Loucy (cell line): ENCODE data around the gene PALLD.

Experiments used
- H2AFZ ChIP-seq: fragments of 200-600 bp; sonication (generic); 2 replicates; pipeline ENCODE4 v1.6.0; 2016; ENCODE audit warnings: antibody characterized with exemption, mild to moderate bottlenecking, low read length, moderate library complexity
- H3F3A ChIP-seq: fragments of 200-600 bp; 2 replicates; pipeline ENCODE4 v1.6.0; 2016; ENCODE audit warnings: antibody characterized with exemption, low read depth, mild to moderate bottlenecking
- H3K27me3 ChIP-seq: fragments of 200-600 bp; sonication (generic); 2 replicates; pipeline ENCODE4 v1.6.1; 2014; ENCODE audit warnings: low read length, mild to moderate bottlenecking; ENCODE audit not compliant: insufficient read depth, poor library complexity, severe bottlenecking
- H3K36me3 ChIP-seq: fragments of 200-600 bp; sonication (generic); 2 replicates; pipeline ENCODE4 v1.6.1; 2016; ENCODE audit warnings: low read length; ENCODE audit not compliant: insufficient read depth
- H3K4me1 ChIP-seq: fragments of 200-600 bp; sonication (generic); 2 replicates; pipeline ENCODE4 v1.5.1; 2014; ENCODE audit warnings: low read length, mild to moderate bottlenecking; ENCODE audit not compliant: insufficient read depth, poor library complexity, severe bottlenecking
- H3K4me2 ChIP-seq: fragments of 200-600 bp; sonication (generic); 2 replicates; pipeline ENCODE4 v1.6.0; 2014; ENCODE audit warnings: antibody characterized with exemption, low read length, low read depth, mild to moderate bottlenecking; ENCODE audit not compliant: poor library complexity, severe bottlenecking
- H3K4me3 ChIP-seq: fragments of 200-600 bp; sonication (generic); 2 replicates; pipeline ENCODE4 v1.5.1; 2014; ENCODE audit warnings: low read length, mild to moderate bottlenecking, mixed read lengths; ENCODE audit not compliant: poor library complexity, severe bottlenecking
- H3K79me2 ChIP-seq: fragments of 200-600 bp; sonication (generic); 2 replicates; pipeline ENCODE4 v1.6.1; 2014; ENCODE audit warnings: low read length; ENCODE audit not compliant: insufficient read depth
- H3K9ac ChIP-seq: fragments of 200-600 bp; sonication (generic); 2 replicates; pipeline ENCODE4 v1.6.0; 2014; ENCODE audit warnings: mild to moderate bottlenecking, low read depth, low read length, moderate library complexity; ENCODE audit not compliant: poor library complexity, severe bottlenecking
- H3K9me2 ChIP-seq: fragments of 200-600 bp; sonication (generic); replicated peaks from 2 replicates; pipeline ENCODE4 v1.6.1; 2016; ENCODE audit warnings: low read depth, low read length, mixed read lengths
- H3K9me3 ChIP-seq: fragments of 200-600 bp; sonication (generic); 2 replicates; pipeline ENCODE4 v1.6.1; 2014; ENCODE audit warnings: mild to moderate bottlenecking, antibody characterized with exemption, low read length, low read depth; ENCODE audit not compliant: insufficient read depth
- H4K20me1 ChIP-seq: fragments of 200-600 bp; sonication (generic); 2 replicates; pipeline ENCODE4 v1.6.0; 2014; ENCODE audit warnings: antibody characterized with exemption, low read length, mild to moderate bottlenecking; ENCODE audit not compliant: insufficient read depth, poor library complexity, severe bottlenecking
- EZH2phosphoT487 ChIP-seq: fragments of 200-600 bp; IDR thresholded peaks from 2 replicates; pipeline ENCODE4 v1.6.1; 2018; ENCODE audit warnings: antibody characterized with exemption, mild to moderate bottlenecking, moderate library complexity, borderline replicate concordance
- TF ChIP-seq, protein P1 (sequence below): fragments of 200-600 bp; sonication (generic); conservative IDR thresholded peaks from 2 replicates; pipeline ENCODE4 v1.5.1; 2014; ENCODE audit warnings: mild to moderate bottlenecking, antibody characterized with exemption, low read length

PALLD gene

DNA sequence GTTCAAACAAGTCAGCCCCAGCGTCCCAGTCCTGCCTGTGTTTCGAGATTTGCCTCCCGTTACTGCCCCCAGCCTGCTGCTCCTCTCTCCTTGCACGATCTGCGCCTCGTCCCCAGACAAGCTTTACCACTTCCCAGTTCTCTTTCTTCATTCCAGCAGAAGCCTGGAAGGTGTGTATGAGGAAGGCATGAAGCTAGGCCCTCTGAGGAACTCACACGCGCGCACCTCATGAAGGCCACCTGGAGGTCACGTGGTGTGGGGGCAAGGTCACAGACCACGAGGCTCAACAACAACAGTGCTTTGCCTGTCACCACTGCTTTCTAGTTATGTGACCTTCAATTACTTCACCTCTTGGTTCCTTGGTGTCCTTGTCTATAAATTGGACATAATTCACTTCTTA, 181.0 kb downstream of the PALLD start:
- Histone ChIP-seq H3K27me3 (no peaks in the 10 kb centered on the region), H3K4me2 (no peak overlapping the region), H3K4me1 (no peaks in the 10 kb centered on the region), H3F3A (no peaks in the 10 kb centered on the region), H3K9me3 (no peaks in the 10 kb centered on the region), H4K20me1 (no peaks in the 10 kb centered on the region), H3K36me3 (no peaks in the 10 kb centered on the region), H3K9ac (no peak overlapping the region), H3K79me2 (no peaks in the 10 kb centered on the region), H3K4me3 (no peak overlapping the region), H2AFZ (no peak overlapping the region), H3K9me2 (no peaks in the 10 kb centered on the region)
- TF ChIP-seq EZH2phosphoT487 = no peak
- TF ChIP-seq, protein P1, sequence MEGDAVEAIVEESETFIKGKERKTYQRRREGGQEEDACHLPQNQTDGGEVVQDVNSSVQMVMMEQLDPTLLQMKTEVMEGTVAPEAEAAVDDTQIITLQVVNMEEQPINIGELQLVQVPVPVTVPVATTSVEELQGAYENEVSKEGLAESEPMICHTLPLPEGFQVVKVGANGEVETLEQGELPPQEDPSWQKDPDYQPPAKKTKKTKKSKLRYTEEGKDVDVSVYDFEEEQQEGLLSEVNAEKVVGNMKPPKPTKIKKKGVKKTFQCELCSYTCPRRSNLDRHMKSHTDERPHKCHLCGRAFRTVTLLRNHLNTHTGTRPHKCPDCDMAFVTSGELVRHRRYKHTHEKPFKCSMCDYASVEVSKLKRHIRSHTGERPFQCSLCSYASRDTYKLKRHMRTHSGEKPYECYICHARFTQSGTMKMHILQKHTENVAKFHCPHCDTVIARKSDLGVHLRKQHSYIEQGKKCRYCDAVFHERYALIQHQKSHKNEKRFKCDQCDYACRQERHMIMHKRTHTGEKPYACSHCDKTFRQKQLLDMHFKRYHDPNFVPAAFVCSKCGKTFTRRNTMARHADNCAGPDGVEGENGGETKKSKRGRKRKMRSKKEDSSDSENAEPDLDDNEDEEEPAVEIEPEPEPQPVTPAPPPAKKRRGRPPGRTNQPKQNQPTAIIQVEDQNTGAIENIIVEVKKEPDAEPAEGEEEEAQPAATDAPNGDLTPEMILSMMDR = no peak

DNA sequence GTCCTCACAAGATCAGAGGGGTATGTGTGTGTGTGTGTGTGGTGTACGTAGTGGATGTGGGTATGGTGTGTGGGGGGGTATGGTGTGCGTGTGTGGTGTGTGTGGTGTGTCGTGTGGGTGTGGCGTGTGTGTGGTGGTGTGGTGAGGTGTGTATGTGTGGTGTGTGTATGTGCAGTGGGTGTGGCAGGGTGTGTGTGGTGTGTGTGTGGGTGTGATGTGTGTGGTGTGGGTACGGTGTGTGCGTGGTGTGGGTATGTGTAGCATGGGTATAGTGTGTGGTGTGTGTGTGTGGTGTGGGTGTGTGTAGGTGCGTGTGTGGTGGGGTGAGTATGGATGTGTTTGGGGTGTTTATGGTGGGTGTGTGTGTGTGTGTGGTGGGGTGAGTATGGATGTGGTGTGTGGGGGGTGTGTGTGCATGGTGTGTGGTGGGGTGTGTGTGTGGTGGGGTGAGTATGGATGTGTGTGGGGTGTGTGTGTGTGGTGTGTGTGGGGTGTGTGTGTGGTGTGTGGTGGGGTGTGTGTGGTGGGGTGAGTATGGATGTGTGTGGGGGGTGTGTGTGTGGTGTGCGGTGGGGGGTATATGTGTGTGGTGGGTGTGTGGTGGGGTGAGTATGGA, 182.0 kb downstream of the PALLD start:
- no peak overlapping the region for H3K4me2 ChIP-seq
- no peaks in the 10 kb centered on the region for H4K20me1 ChIP-seq
- no peak overlapping the region for H3K4me3 ChIP-seq
- no peaks in the 10 kb centered on the region for H3F3A ChIP-seq
- H3K4me1 ChIP-seq = no peaks in the 10 kb centered on the region
- no peaks in the 10 kb centered on the region for H3K9me2 ChIP-seq
- no peak overlapping the region for H2AFZ ChIP-seq
- no peaks in the 10 kb centered on the region for H3K9me3 ChIP-seq
- no peak overlapping the region for H3K9ac ChIP-seq
- no peaks in the 10 kb centered on the region for H3K79me2 ChIP-seq
- no peaks in the 10 kb centered on the region for H3K27me3 ChIP-seq
- no peak for TF ChIP-seq EZH2phosphoT487
- TF ChIP-seq, protein P1 = no peak
- H3K36me3 ChIP-seq = no peaks in the 10 kb centered on the region

DNA sequence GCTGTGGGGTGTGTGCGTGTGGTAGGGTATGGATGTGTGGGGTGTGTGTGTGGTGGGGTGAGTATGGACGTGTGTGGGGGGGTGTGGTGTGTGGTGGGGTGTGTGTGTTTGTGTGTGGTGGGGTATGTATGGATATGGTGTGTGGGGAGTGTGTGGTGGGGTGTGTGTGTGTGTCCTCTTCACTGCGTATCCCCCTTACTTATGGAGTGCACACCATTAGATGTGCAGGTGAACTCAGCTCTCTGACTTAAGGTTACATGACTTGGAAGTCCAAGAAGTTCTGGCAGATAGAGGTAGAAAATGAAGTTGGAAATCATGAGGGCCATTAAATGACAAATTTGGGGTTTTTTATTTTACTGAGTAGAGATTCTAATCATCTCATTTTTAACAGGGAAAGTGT, 182.5 kb downstream of the PALLD start:
- Histone ChIP-seq H3K79me2 (no peaks in the 10 kb centered on the region), H3K4me1 (no peaks in the 10 kb centered on the region), H2AFZ (no peak overlapping the region), H3K4me2 (no peak overlapping the region), H3K9me2 (no peaks in the 10 kb centered on the region), H3K9me3 (no peaks in the 10 kb centered on the region), H3K36me3 (no peaks in the 10 kb centered on the region), H3K4me3 (no peak overlapping the region), H4K20me1 (no peaks in the 10 kb centered on the region), H3K9ac (no peak overlapping the region), H3F3A (no peaks in the 10 kb centered on the region), H3K27me3 (no peaks in the 10 kb centered on the region)
- TF ChIP-seq, protein P1 = no peak
- TF ChIP-seq EZH2phosphoT487 = no peak
